CD4-positive, alpha-beta T cell treated with Interleukin-12 subunit alpha and Interleukin-12 subunit beta, for 1 hour (primary cell): Measurements from ENCODE around the gene SNU13.
"Not testable (repeated sequence)": the region's sequence is repeated elsewhere in the genome, so short reads cannot be mapped to it uniquely, and the experiment has no call there.

Experiments used
- DNase-seq: peaks from one replicate; pipeline ENCODE4 v3.0.0-alpha.2; 2020

Gene SNU13

GRCh38 chr22:41676134-41676533 is 12.5 kb downstream of the SNU13 start:
- no peak for DNase-seq

- no peak for DNase-seq
Observed at GRCh38 chr22:41674846-41675340, 13.8 kb downstream of the SNU13 start.

- no peak for DNase-seq
Observed at GRCh38 chr22:41672780-41673509, 15.7 kb downstream of the SNU13 start.

- not testable (repeated sequence) for DNase-seq
Observed at GRCh38 chr22:41672096-41672495, 16.6 kb downstream of the SNU13 start.

- DNase-seq, result no peak
Observed at GRCh38 chr22:41668971-41669911, 19.4 kb downstream of the SNU13 start.

- no peak for DNase-seq
Observed at GRCh38 chr22:41664951-41665350, 23.7 kb downstream of the SNU13 start.

- DNase-seq, result no peak
Observed at GRCh38 chr22:41664490-41664889, 24.2 kb downstream of the SNU13 start.

- DNase-seq, result not testable (repeated sequence)
Observed at GRCh38 chr22:41663594-41663993, 25.1 kb downstream of the SNU13 start.

- DNase-seq, result no peak
Observed at GRCh38 chr22:41661713-41662112, 27.0 kb downstream of the SNU13 start.

GRCh38 chr22:41661088-41661487 is 27.6 kb downstream of the SNU13 start:
- DNase-seq, result no peak

- no peak for DNase-seq
Observed at GRCh38 chr22:41660416-41660815, 28.3 kb downstream of the SNU13 start.

- DNase-seq, result no peak
Observed at GRCh38 chr22:41659941-41660340, 28.7 kb downstream of the SNU13 start.

- DNase-seq, result no peak
Observed at GRCh38 chr22:41658869-41659268, 29.8 kb downstream of the SNU13 start.

GRCh38 chr22:41657709-41658108 is 31.0 kb downstream of the SNU13 start:
- DNase-seq, result no peak

- no peak for DNase-seq
Observed at GRCh38 chr22:41656556-41656955, 32.1 kb downstream of the SNU13 start.

- DNase-seq, result no peak
Observed at GRCh38 chr22:41654322-41654721, 34.3 kb downstream of the SNU13 start.

- no peak for DNase-seq
Observed at GRCh38 chr22:41650821-41651220, 37.8 kb downstream of the SNU13 start.

- DNase-seq, result no peak
Observed at GRCh38 chr22:41650229-41650628, 38.4 kb downstream of the SNU13 start.

GRCh38 chr22:41648432-41648831 is 40.2 kb downstream of the SNU13 start:
- DNase-seq, result no peak

- DNase-seq, result no peak
Observed at GRCh38 chr22:41647771-41648170, 40.9 kb downstream of the SNU13 start.

GRCh38 chr22:41642331-41643110 is 46.1 kb downstream of the SNU13 start:
- no peak for DNase-seq

GRCh38 chr22:41641854-41642253 is 46.8 kb downstream of the SNU13 start:
- no peak for DNase-seq

- no peak for DNase-seq
Observed at GRCh38 chr22:41638748-41639147, 49.9 kb downstream of the SNU13 start.
